Astrocyte of the cerebellum (primary cell): ENCODE results near the gene CALHM3.

Experiments used
- DNase-seq: peaks from one replicate; pipeline ENCODE4 v3.0.0-alpha.2; 2011; ENCODE audit warnings: low read depth
- H3K4me3 ChIP-seq: 2 replicates; pipeline ENCODE4 v1.5.1; 2011; ENCODE audit warnings: mild to moderate bottlenecking, low read depth, low read length, moderate library complexity
- CTCF ChIP-seq: IDR thresholded peaks from 2 replicates; pipeline ENCODE4 v1.5.1; 2012; ENCODE audit warnings: low read length, low read depth, moderate library complexity, mild to moderate bottlenecking; ENCODE audit errors: missing control alignments
- in situ Hi-C: cut with HindIII; loops from 2 replicates; pipeline ENCODE4 v1.10.0; 2017; ENCODE audit warnings: low sequenced_read_pairs

The CALHM3 gene

GRCh38 chr10:103467406-103467805 lies 11.6 kb downstream of the CALHM3 start:
- in situ Hi-C loops = no loop called here
- TF ChIP-seq CTCF = no peak
- no peak for DNase-seq
- no peak overlapping the region for H3K4me3 ChIP-seq

GRCh38 chr10:103466734-103467133 lies 12.3 kb downstream of the CALHM3 start:
- DNase-seq = no peak
- no peak overlapping the region for H3K4me3 ChIP-seq
- TF ChIP-seq CTCF = no peak
- in situ Hi-C loops = no loop called here

- no peak for DNase-seq
- H3K4me3 ChIP-seq = no peak overlapping the region
- no peak for TF ChIP-seq CTCF
- in situ Hi-C loops = no loop called here
Observed at GRCh38 chr10:103465411-103466179, 13.4 kb downstream of the CALHM3 start.

- in situ Hi-C loops = no loop called here
- H3K4me3 ChIP-seq = no peak overlapping the region
- TF ChIP-seq CTCF = no peak
- DNase-seq = no peak
Observed at GRCh38 chr10:103463499-103463898, 15.5 kb downstream of the CALHM3 start.

GRCh38 chr10:103459615-103460014 lies 19.4 kb downstream of the CALHM3 start:
- in situ Hi-C loops = loop anchor here (10.0 kb wide), 1 partner anchor 55 kb away; no protein-coding TSS in a partner anchor
- H3K4me3 ChIP-seq = no peak overlapping the region
- DNase-seq = no peak
- TF ChIP-seq CTCF = no peak

- in situ Hi-C loops = loop anchor here (10.0 kb wide), 1 partner anchor 56 kb away; no protein-coding TSS in a partner anchor
Observed at GRCh38 chr10:103458720-103459119, 20.3 kb downstream of the CALHM3 start, which contains the start of gene CALHM1. Gene CALHM1 (minus strand): TSS chr10:103458900. CDS start chr10:103458751, 149 bp downstream.

More at GRCh38 chr10:103458720-103459119, 20.3 kb downstream of the CALHM3 start, which contains the start of gene CALHM1:
- no peak for DNase-seq
- H3K4me3 ChIP-seq = no peak within 1 kb of the TSS
- no peak for TF ChIP-seq CTCF
